ENCODE data around the gene PSMB8.

DNA sequence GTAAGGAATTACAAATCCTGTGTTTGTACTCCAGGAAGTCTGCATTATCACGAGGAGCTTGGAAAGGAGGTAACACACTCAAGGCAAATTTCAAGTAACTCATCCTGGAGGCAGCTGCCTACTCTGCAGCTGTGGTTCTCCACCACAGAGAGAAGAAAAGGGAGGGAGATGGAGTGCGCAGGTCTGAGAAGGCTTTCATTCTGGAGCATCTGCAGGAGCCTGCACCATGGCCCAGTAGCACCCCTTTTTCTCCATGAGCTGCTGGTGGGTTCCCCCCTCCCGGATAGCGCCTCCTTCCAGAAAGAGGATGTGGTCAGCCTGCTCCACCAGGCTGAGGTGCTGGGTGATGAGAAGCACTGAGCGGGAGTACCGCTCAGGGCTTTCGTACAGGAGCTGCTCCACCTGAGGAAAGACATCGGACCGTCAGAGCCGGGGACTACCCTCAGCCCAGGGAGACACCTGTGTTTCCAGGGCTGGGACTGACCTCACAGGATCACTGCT lies 1.6 kb upstream of the PSMB8 start:
- TF ChIP-seq, protein P1, sequence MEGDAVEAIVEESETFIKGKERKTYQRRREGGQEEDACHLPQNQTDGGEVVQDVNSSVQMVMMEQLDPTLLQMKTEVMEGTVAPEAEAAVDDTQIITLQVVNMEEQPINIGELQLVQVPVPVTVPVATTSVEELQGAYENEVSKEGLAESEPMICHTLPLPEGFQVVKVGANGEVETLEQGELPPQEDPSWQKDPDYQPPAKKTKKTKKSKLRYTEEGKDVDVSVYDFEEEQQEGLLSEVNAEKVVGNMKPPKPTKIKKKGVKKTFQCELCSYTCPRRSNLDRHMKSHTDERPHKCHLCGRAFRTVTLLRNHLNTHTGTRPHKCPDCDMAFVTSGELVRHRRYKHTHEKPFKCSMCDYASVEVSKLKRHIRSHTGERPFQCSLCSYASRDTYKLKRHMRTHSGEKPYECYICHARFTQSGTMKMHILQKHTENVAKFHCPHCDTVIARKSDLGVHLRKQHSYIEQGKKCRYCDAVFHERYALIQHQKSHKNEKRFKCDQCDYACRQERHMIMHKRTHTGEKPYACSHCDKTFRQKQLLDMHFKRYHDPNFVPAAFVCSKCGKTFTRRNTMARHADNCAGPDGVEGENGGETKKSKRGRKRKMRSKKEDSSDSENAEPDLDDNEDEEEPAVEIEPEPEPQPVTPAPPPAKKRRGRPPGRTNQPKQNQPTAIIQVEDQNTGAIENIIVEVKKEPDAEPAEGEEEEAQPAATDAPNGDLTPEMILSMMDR (IDR thresholded peaks at IDR 0.05; ENCODE audit: low read length): no peak
- no peak for TF ChIP-seq EZH2 (IDR thresholded peaks at IDR 0.05; ENCODE audit: borderline replicate concordance, low read length)

Data from OCI-LY1 (cell line).